ENCODE measurements around the gene ABCG1.

Gene ABCG1

DNA sequence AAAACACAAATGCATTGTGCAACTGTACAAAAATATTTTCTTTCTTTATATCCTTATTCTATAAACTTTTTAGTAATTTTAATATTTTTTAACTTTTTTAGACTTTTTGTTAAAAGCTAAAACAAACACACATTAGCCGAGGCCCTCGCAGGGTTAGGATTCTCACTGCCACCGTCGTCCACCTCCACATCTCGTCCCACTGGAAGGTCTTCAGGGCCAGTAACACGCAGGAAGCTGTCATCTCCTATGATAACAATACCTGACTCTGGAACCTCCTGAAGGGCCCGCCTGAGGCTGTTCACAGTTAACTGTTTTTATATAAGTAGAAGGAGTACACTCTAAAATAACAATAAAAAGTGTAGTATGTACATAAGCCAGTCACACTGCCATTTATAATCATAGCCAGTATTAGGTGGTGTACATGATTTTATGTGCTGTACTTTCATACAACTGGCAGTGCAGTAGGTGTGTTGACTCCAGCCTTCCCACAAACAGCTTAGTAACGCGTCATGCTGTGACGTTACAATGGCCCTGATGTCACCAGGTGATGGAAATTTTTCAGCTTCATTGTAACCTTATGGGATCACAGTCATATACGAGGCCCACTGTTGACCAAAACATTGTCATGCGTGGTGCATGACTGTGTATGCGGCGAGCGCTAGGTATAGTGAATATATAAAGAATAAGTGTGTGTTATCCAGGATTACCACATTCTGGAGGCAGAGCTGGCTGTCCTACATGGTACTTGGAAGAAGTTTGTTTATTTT, 123.0 kb downstream of the ABCG1 start:
- no peak for DNase-seq

DNA sequence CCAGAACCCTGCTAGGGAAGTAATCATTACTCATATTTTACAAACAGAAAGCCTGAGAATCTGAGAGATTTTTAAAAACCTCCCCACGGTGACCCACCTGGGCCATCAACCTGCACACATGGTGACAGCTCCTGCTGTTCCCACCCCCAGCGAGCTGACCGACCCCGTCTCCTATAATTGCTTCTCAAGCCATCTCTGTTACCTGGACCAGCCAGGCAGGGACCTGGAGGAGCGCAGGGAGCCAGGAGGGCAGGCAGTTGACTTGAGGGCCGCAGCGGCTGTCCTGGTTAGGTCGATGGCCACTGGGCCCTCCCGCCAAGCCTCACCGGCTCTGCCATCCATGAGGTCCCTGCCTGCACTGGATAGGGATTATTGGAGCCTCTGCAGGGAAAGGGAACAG, 124.2 kb downstream of the ABCG1 start:
- no peak for DNase-seq

DNA sequence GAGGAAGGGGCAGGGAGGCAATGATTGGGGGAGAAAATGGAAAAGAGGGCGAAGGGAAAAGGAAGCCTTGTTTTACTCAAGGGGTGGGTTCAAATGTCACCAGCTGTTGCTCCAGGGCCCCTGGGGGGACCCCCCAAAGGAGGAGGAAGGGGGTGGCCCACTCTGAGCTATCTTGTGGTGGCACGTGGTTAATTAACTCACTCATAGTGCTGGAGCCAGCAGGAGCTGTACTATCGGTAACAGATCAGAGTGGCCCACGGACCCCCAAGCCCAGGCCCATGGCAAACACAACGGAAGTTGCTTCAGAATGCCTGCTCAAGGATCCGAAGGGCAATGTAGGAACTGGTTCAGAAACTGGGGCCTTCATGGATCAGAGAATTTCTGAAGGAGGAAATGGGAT, 124.6 kb downstream of the ABCG1 start:
- DNase-seq: no peak

DNA sequence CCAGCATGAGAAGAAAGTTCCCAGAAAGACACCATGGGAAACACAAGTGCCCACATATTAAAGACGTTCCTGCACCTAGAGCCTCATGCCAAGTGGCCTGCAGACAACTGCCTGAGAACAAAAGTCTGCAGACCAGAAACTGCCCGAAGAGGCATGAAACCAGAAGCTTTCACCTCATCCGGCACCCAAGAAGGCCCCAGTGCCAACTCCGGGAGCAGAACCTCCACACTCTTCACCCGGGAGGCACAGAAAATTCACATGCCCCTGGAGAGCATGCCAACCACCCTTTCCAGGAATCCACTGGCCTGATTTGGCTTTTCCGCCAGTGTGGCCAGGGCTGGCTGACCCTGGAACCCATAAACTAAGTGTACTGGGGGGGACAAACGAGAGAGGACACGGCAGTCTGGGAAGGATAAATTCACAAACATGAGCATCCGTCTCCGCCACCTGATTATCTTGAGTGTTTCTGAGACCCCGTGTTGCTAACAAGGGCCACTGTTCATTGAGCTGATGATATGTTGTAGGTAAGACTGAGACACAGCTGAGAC, 125.1 kb downstream of the ABCG1 start:
- no peak for DNase-seq

DNA sequence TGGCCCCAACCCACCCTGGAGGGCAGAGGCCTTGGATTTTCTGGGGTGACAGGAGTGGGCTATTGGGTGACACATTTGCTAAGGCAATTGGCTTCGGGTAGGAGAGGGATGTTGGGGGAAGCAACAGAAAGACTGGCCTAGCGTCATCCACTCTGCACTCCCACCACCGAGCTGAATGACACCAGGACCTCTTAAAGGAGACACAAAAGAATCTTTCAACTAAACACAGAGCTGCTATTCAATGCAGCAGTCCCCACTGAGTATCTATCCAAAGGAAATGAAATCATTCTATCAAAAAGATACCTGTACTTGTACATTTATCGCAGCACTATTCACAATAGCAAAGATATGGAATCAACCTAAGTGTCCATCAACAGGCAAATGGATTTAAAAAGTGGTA, 125.7 kb downstream of the ABCG1 start:
- DNase-seq: no peak

DNA sequence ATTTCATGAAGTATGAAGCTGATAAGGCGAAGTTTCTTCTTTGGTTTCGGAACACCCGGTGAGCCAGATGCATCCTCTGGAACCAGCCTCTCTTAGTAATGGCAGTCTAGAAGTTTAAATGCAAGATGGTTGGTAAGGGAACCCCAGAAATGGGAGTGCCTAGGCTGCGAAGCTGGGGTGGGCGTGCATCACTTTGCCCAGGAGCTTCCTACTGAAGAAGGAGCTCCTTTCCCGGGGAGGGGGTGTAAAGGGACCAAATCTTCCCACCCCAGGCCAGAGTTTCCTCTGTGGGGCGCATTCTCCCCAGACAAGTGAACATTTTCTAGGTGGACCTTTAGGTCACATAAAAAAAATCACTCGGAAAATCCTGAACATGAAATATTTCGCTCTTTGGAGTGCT, 127.5 kb downstream of the ABCG1 start:
- no peak for DNase-seq

All from amygdala (tissue), 56 donors.